Measurements from ENCODE around the gene PLD1.
"Not testable (repeated sequence)": the region's sequence is repeated elsewhere in the genome, so short reads cannot be mapped to it uniquely, and the experiment has no call there.

The PLD1 gene

GRCh38 chr3:171703144-171703543, 107.1 kb downstream of the PLD1 start:
- DNase-seq (ENCODE audit: low read depth in 2 of 2, low spot score in 1 of 2): no peak

- DNase-seq (ENCODE audit: low read depth in 2 of 2, low spot score in 1 of 2): no peak
These were observed 109.6 kb downstream of the PLD1 start for GRCh38 chr3:171700653-171701052.

- no peak for DNase-seq (ENCODE audit: low read depth in 2 of 2, low spot score in 1 of 2)
These were observed 110.1 kb downstream of the PLD1 start for GRCh38 chr3:171700157-171700556.

GRCh38 chr3:171699601-171700000, 110.7 kb downstream of the PLD1 start:
- no peak for DNase-seq (ENCODE audit: low read depth in 2 of 2, low spot score in 1 of 2)

GRCh38 chr3:171696805-171697204, 113.5 kb downstream of the PLD1 start:
- no peak for DNase-seq (ENCODE audit: low read depth in 2 of 2, low spot score in 1 of 2)

GRCh38 chr3:171695426-171695825, 114.9 kb downstream of the PLD1 start:
- DNase-seq (ENCODE audit: low read depth in 2 of 2, low spot score in 1 of 2): no peak

- DNase-seq (ENCODE audit: low read depth in 2 of 2, low spot score in 1 of 2): no peak
These were observed 115.4 kb downstream of the PLD1 start for GRCh38 chr3:171694888-171695287.

GRCh38 chr3:171692551-171692950, 117.7 kb downstream of the PLD1 start:
- not testable (repeated sequence) for DNase-seq (ENCODE audit: low read depth in 2 of 2, low spot score in 1 of 2)

GRCh38 chr3:171691485-171691884, 118.8 kb downstream of the PLD1 start:
- no peak for DNase-seq (ENCODE audit: low read depth in 2 of 2, low spot score in 1 of 2)

- no peak for DNase-seq (ENCODE audit: low read depth in 2 of 2, low spot score in 1 of 2)
These were observed 120.0 kb downstream of the PLD1 start for GRCh38 chr3:171690281-171690680.

GRCh38 chr3:171688593-171688992, 121.7 kb downstream of the PLD1 start:
- DNase-seq (ENCODE audit: low read depth in 2 of 2, low spot score in 1 of 2): no peak

GRCh38 chr3:171688002-171688401, 122.3 kb downstream of the PLD1 start:
- no peak for DNase-seq (ENCODE audit: low read depth in 2 of 2, low spot score in 1 of 2)

GRCh38 chr3:171687581-171687980, 122.7 kb downstream of the PLD1 start:
- DNase-seq (ENCODE audit: low read depth in 2 of 2, low spot score in 1 of 2): no peak

GRCh38 chr3:171687064-171687463, 123.2 kb downstream of the PLD1 start:
- DNase-seq (ENCODE audit: low read depth in 2 of 2, low spot score in 1 of 2): no peak

GRCh38 chr3:171685116-171685895, 125.0 kb downstream of the PLD1 start:
- no peak for DNase-seq (ENCODE audit: low read depth in 2 of 2, low spot score in 1 of 2)

GRCh38 chr3:171684221-171684620, 126.1 kb downstream of the PLD1 start:
- DNase-seq (ENCODE audit: low read depth in 2 of 2, low spot score in 1 of 2): no peak

GRCh38 chr3:171682743-171683142, 127.5 kb downstream of the PLD1 start:
- DNase-seq (ENCODE audit: low read depth in 2 of 2, low spot score in 1 of 2): no peak

- DNase-seq (ENCODE audit: low read depth in 2 of 2, low spot score in 1 of 2): no peak
These were observed 129.4 kb downstream of the PLD1 start for GRCh38 chr3:171680726-171681411.

- DNase-seq (ENCODE audit: low read depth in 2 of 2, low spot score in 1 of 2): no peak
These were observed 131.3 kb downstream of the PLD1 start for GRCh38 chr3:171678971-171679492.

- DNase-seq (ENCODE audit: low read depth in 2 of 2, low spot score in 1 of 2): no peak
These were observed 132.6 kb downstream of the PLD1 start for GRCh38 chr3:171677706-171678105.

- no peak for DNase-seq (ENCODE audit: low read depth in 2 of 2, low spot score in 1 of 2)
These were observed 133.6 kb downstream of the PLD1 start for GRCh38 chr3:171676601-171677175.

GRCh38 chr3:171673951-171674350, 136.3 kb downstream of the PLD1 start:
- no peak for DNase-seq (ENCODE audit: low read depth in 2 of 2, low spot score in 1 of 2)

Measured in stimulated activated CD8-positive, alpha-beta memory T cell treated with anti-CD3 and anti-CD28 coated beads, Interleukin-4, amount 100 ng/mL, for 4 hours (primary cell).